CD4-positive, alpha-beta T cell treated with Interleukin-4 for 4 hours (primary cell): Measurements from ENCODE around the gene RFX3.
"Not testable (repeated sequence)": the region's sequence is repeated elsewhere in the genome, so short reads cannot be mapped to it uniquely, and the experiment has no call there.

Experiments used
- DNase-seq: peaks from one replicate; pipeline ENCODE4 v3.0.0-alpha.2; 2020

The RFX3 gene

DNA sequence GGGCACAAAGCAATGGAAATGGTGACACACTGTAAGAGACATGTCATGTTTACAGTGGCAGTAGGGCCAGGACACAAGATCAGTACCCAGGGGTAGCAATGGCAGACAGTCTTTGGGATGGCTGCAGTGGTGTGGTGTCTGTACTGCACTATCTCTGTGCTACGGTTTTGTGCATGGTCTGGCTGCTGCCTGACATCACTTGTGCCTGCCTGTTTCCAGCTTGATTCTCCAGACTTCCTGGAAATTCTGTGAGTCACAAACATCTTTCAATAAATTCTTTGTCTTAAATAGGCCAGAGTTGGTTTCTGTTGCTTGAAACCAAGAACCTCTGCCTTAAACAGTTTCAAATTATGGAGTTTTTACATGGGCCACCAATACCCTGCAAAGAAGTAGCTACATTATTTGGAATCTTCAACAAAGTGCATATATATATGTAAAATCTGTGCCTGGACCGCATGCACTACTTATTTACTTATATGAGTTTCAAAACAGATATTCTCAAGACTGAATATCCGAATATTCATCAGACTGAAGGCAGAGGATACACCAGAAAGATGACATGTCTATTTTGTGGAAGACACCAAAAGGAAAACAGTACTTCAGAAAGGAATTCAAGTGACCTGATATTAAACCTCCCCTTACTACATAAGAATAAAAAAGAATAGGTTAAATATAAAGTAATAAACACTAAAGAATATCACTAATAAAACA is 188.1 kb downstream of the RFX3 start:
- no peak for DNase-seq

DNA sequence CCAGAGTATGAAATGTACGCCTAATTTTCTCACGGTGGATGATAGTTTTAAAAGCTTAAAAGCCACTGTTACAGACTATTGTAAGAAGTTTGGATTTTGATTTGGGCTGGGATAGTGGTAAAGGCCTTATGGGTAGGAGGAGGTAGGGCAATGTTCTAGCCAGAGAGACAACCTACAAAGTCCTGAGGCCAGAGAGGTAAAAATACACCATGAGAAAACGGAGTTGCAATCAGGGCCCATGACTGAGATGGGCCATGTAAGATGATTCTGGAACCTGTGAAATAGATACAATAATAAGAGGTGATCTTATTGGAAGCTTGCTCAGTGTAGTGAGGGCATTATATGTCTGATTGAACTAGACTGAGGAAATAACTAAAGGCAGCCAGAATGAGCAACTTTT is 188.8 kb downstream of the RFX3 start:
- no peak for DNase-seq

DNA sequence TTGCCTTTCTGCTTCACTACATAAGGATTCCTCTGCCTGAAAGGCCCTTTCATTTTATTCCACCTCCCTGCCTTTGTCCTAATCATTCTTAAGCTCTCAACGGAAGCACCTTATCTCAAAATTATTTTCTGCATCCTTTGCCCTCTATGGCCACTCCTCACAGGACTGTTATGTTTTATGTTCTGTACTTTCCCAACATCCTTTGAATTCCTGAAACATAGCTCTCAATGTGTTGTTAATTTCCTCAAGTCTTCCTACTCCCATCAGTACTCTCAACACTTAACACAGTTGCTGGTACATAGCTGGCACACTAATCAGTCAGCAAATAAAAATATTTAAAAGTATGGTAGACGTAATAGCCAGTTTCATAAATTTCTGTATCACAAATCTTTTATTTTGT is 193.0 kb downstream of the RFX3 start:
- DNase-seq, result no peak

DNA sequence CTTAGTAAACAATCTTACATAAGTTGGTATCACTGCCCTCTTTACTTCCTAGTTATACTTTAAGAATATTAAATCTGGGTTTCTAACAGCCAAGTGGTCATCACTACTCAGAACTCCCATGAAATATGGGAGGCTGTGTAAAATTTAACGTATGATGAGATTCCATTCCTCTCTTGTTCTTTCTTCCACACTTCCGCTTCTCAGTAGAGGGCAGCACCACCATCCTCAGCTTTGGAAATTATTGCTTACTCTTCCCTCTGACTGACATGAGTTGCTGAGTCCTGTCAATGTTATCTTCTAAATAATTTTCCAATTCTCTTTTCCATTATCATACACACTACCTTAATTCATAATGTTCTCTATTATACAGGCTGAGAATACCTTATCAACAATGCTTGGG is 194.0 kb downstream of the RFX3 start:
- DNase-seq, result no peak

DNA sequence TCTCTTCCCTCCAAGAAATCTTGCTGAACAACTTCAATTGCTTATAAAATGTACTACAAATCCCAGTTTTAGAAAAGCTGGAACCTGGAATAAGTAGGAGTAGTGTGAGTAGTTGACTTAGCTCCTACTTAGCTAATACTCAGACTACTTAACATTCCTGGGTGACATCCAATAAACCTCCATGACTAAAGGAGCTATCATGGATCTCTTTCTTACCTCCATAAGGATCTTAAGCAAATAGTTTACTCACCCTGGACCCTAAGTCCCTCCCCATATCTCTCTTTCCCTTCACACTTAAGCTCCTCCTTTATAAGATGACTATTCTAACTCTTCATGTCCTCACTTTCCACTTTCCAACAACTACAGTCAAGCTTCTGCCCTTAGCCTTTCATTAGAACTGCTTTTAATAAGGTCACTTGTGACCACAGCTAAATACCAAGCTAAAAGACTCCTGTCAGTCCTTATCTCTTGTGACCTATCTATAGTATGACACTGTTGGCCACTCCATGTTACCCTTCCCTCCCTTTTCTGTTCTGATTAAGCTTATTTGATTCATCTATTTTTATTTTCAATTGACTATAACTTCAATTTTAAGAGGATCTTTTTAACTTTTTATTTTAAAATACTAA is 194.9 kb downstream of the RFX3 start:
- no peak for DNase-seq

DNA sequence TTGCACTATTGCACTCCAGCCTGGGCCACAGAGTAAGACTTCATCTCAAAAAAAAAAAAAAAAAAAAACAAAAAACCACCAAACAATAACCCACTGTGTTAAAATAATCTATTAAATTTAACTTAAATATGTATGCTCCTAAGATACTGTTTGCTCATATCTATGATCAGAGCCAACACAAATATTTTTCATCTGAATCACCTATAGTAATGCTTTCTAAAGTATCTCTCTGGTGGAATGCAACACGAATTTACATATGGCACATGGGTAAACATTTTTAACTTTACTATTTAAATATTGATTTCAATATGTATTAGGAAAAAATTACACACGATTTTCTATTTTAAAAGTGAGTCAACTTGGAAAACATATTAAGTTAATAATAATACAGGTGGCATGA is 196.4 kb downstream of the RFX3 start:
- DNase-seq, result no peak

DNA sequence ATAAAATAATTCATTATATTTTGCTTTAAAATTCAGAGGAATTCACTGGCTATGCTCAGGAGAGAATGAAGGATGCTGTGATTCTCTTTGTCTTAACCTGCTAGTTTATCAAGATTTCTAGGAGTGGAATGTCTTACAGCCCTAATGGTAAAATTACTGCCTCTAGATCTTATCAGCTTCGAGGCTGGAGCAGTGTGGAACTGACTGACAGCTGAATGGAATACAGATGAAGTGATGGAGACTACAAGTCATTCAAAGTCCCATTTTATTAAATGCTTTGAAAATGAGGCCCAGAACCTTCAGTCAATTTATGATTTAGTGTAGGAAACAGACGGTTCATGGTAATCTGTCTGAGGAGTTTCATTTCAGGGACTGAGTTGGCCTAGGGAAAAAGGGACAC is 202.1 kb downstream of the RFX3 start:
- DNase-seq, result no peak

DNA sequence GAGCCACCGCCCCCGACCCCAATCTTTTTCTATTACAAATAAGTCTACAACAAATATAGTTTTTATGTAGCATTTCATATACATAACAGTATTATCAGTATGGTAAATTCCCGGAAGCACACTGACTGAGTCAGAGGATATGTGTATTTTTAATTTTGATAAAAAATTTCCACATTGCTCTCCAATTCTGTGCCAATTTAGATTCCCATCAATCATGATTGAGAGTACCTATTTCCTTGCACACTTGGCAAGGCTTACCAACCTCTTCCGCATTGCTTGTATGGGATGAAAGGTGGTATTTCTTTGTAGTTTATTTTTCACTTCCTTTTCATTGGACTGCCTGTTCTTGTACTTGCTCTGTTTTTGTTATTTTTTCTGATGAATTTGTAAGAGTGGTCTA is 204.6 kb downstream of the RFX3 start:
- DNase-seq, result no peak

DNA sequence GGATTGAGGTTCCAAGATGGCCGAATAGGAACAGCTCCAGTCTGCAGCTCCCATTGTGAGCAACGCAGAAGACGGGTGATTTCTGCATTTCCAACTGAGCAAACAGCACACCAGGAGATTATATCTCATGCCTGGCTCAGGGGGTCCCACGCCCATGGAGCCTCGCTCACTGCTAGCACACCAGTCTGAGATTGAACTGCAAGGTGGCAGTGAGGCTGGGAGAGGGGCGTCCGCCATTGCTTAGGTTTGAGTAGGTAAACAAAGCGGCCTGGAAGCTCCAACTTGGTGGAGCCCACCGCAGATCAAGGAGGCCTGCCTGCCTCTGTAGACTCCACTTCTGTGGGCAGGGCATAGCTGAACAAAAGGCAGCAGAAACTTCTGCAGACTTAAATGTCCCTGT is 213.2 kb downstream of the RFX3 start:
- DNase-seq, result not testable (repeated sequence)

DNA sequence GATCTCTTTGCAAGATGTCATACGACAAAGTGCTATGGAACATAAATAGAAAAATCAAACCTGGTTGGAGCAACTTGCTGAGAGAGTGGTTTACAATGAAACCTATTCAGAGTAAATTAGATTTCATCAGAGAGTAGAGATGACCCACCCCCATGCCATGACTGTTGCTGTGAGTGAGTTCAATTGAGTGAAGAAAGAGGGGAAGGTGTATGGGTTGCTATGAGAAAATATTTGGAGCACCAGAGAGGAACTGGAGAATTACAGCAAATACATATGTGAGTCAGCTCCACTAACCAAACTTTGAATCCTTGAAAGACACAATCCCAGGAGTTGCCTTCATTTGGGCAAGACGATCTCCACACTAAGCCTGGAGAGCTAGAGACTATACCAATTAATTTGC is 217.2 kb downstream of the RFX3 start:
- DNase-seq, result no peak

DNA sequence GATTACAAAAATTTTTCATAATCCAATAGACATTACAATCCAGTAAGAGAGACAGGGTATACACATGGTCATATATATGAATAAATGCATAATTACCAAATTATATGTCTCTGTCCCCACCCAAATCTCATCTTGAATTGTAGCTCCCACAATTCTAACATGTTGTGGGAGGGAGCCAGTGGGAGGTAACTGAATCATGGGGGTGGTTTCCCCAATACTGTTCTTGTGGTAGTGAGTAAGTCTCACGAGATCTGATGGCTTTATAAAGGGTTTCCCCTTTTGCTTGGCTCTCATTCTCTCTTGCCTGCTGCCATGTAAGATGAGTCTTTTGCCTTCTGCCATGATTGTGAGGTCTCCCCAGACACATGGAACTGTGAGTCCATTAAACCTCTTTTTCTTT is 221.4 kb downstream of the RFX3 start:
- peak; percentile 3 for DNase-seq

DNA sequence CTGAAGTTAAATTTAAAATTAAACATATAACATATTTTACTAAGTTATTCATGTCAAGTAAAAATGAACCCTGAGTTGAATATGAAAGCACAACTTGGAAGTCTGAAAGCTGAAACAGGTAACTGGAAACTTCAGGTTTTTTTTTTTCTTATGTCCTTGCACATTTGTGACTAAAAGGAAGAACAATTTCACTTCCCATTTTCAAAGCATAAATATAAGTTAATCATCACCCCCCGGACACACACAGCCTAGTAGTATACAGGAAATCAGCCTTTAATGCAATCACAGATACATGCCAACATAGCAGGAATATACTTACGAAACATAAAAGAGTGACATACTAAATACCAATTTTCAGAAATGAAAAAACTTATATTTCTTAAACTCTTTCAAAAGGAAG is 225.9 kb downstream of the RFX3 start:
- DNase-seq, result no peak

DNA sequence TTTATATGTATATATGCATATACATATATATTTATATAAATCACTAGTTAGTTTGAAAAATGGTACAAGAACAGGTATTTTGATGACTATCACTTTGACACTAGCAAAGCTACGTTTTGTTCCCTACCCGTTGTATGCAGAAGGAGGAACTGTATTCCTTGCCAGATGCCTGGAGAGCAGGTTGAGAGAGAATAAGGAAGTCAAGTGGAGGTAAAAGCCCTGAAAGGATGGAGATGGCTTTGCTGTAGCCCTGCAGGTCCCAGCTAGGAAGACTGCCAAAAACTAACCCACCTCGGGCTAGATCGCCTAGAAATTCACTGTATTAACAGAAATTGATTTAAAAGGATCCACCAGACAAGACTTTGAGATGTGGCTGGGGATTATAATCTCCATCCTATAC is 229.3 kb downstream of the RFX3 start:
- DNase-seq, result no peak

DNA sequence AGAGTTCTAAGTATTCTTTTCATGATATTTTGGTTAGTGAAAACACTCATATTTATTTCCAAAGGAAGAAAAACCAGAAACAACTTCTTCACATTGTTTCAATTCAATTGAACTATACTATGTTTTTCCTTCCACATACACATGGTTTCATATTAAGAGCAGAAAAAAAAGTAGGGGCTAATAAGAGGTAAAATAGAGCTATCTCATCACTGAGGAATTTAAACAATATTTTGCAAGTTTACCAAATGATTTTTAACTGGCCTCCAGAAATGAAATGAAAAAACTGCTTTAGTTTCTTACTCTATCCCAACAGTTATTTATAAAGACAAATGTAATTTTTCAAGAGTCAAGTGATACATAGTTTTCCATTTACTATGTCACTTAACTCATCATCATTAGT is 233.5 kb downstream of the RFX3 start:
- no peak for DNase-seq

DNA sequence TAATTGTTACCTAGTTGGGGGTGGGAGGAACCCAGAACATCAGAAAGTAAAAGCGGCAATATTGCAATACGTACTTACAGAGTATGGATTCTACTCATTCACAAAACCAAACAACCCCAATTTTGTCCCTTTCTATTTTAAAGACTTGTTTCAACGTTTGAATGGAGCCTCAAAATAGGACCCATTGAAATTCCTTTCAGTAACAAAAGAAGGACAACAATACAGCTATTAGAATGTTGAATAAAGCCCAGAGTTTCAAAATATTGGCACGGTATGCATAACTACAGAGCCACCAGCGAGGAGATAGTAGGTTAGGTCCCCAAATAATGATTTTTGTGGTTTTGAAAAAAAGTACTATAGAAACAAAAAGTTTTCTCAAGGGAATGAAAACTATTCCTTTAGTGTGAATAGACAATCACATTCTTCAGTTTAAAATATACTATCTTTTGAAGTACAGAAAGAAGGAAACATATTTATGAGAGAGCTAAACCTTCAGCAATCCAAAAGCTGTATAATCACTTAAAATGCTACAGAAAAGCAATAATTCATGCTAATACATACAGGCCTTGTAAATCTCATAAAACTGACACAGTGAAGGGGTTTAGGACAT is 235.5 kb downstream of the RFX3 start:
- no peak for DNase-seq

DNA sequence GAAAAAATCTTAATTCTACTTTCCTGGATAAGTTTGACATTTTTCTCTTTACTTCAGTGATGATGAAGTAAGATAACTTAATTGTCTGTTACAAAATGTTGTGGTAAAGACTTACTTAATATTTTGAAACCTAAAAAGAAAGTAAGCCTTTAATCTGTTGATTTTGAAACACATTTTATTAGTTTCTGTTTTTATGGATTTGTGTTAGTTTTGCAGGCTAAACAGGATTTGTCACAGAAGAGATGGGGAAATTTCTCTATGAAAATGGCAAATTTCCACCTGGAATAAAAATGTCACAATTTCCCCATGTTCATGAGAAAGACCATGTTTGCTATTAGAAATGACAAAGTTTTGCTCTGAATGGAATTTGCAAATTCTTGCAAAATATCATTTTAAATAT is 237.1 kb downstream of the RFX3 start:
- DNase-seq, result no peak

DNA sequence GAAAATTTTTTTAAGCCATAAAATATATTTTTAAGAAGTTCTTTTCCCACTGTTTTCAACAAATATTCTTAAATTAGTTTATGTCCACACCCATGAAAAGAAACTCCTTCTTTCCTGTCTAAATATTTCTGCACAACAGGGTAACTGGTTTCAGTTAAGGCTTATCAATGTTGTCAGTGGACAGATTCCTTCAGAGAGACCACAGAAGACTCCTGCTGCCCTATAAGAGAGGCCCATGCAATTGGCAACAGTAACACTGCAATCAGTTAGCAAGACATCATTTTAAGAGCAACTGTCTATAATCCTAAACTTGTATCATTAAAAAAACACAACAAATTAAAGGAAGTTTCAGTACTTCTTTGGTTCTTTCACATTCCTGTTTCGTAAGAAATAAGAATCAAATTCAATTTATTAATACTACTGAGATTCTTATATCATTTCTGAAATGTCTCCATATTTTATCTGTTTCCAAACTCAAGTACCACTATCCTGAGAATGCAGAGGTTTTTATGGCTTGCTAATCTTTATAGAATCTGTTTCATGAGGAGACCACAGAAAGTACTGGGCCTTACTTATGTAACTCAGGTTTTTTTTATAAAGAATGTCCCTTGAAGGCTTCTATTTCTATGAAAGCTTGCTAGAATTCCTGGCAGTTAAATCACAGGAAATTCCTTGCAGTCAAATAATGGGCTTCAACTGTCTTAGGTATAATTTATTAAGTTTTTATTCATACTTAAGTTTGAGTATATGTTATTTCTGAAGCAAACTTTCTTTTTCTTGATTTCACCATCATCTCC is 240.2 kb downstream of the RFX3 start:
- no peak for DNase-seq

DNA sequence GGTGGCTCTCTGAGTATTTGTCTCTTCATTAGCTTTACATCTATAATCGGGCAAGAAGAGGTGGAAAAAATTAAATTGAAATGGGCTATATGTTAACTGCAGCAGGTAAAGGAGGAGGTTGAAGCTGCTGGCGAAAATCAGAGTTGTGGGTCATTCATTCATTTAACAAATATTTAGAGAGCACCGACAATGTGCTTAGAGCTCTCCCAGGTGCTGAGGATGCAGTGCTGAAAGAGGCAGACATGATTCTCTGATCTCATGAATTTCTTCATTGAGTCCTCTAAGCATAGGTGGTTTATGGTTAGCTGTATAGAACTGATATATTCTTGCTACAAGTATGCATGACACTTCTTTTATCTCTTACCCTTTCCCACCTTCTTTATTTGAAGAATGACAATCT is 243.4 kb downstream of the RFX3 start:
- DNase-seq, result no peak

DNA sequence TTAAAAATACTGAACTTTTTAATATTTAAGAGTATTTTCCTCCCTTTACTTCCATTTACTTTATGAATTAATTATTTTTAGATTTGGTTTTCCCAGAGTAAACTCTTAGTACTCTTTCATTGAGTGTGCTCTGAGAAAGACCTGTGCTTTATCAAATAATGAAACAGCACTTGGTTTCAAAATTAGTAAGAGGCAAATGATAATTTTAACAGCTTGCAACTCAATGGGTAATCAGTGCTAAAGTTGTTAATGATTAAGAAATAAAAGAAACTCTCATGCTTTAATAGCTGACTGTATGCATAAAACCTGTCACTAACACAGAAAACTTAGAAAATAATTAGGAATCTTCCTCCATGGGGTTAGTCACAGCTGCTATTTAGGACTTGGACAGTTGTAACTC is 244.4 kb downstream of the RFX3 start:
- no peak for DNase-seq

DNA sequence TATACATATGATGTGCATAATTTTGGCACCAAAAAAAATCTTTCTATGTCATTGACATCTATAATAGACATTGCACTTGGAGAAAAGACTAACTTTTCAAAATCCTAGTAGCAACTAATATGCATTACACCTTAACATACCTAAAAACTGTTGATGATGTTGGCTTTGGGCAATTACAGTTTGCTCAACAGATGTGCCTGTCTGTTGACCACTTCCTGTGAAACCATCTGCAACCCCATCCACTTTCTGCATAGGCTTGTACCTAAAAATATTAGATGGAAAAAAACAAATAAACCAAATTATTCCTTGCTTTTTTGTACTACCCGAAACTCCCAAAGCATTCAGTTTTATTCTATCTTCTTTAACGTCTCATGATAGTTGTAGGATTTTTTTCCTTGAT is 248.6 kb downstream of the RFX3 start:
- no peak for DNase-seq

DNA sequence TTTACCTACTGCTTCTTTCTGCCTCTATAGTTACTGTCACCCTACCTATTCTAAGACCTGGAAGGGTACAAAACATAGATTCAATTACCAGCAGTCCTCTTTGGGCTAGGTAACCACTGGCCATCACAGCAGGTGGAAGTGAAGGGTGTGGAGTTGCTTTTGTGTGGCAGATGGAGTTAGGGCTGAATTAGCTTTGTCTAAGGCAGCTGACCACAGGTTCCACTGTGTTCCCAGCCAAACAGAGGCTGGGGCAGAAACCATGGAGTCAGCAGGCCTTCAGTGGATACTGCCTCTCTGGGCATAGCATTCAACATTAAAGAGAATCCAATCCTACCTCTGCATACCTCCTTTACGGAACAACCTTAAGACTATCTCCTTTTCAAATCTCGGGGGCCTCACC is 254.2 kb downstream of the RFX3 start:
- no peak for DNase-seq

DNA sequence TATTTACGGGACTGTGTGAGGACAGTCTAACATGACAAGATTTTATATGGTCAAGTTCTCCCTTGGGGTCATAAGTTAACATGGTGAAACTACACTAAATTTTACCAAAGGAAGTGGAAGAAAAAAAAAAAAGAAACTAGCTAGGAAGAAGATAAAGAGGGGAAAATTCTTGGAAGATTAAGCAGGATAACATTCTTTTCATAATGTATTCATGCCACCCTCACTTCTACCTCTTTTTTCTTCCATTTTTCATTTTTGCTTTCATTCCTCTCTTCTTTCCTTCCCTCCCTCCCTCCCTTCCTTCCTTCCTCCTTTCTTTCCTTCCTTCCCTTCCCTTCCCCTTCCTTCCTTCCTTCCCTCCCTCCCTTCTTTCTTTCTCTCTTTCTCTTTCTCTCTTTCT is 254.6 kb downstream of the RFX3 start:
- DNase-seq, result no peak

DNA sequence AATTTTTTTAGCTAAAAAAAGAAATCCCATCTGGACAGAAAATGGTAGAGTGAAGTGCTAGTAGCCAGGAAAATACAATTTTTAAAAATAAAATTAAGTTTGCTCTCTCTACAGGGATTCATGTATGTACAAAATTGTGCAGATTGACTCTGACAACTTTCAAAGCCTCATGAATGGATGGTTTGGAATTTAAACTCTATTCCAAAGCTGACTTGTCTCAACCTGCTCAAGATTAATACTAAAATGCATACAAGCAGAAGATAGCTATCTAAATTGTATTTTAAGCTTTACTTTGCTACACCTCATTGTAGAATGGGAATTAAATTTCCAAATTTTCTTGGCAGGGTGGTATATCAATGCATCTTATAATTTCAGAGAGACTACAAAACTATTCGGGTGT is 257.6 kb downstream of the RFX3 start:
- DNase-seq, result no peak

DNA sequence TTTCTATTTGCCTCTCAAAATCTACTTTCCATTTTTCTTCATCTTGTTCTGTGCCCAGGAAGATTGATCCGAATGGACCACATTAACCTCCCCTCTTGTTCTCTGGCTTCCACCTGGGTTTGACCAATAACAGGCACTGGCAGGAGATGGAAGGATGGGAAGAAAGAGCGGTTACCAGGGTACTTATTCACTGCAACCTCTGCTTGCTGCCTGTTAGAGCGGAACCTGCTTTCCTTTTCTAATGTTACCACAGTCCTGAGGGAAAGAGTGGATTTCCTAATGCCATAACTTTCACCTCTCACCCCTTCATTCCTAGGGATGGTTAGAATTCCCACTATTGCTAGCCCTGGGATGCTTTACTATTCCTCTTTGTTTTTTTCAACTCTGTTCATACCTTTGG is 262.1 kb downstream of the RFX3 start:
- no peak for DNase-seq
